ENCODE data around the gene FOXS1.

Gene FOXS1

GRCh38 chr20:31811796-31812728 is 33.3 kb downstream of the FOXS1 start:
- DNase-seq, result no peak
- intact Hi-C loops (cut with DNase I), result no loop called here

- DNase-seq, result no peak
- intact Hi-C loops (cut with DNase I), result no loop called here
Observed at GRCh38 chr20:31811198-31811597, 34.2 kb downstream of the FOXS1 start.

GRCh38 chr20:31809661-31810060 is 35.7 kb downstream of the FOXS1 start:
- DNase-seq, result no peak
- intact Hi-C loops (cut with DNase I), result no loop called here

GRCh38 chr20:31808481-31808880 is 36.9 kb downstream of the FOXS1 start:
- intact Hi-C loops (cut with DNase I), result no loop called here

DNA sequence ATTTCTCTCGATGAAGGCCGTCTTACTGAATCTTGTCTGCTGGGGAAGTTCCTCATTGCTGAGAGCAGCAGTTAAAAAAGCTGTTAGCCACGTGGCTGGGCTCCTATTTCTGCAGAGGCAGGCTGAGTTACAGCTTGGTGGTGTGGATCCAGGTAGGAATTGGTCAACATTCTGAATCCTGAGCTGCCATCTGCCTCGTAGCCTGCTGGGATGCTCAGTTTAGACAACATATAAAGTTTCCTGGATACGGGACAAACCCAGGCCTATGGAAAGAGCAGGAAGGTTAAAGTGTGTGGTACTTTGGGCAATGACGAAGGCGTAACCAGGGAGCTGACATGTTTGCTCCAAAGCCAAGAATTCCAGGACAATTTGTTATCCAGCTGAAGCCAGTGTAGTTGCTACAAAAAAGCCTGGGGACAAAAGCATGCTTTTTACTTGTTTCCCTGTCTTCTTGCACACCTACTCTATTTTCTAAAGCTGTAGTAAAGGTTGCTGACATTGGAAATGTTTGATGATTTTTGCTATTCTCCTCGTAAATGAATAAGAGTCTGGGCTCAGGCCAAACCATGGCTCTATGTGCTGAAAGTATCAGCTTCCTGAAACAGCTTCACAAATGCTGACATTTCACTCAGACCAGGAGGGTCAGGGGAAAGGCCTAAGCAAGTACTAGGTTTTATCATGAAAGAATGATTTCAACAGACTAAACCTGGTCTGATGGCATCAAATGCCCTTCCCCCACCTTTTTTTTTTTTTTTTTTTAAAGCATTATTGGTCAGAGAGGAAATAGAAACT is 38.6 kb downstream of the FOXS1 start:
- intact Hi-C loops (cut with DNase I), result no loop called here
- peak in 7 of 42 donors; percentile 14 to 28 (median 20) for DNase-seq

More at GRCh38 chr20:31808481-31808880, 36.9 kb downstream of the FOXS1 start:
- no peak for DNase-seq

DNA sequence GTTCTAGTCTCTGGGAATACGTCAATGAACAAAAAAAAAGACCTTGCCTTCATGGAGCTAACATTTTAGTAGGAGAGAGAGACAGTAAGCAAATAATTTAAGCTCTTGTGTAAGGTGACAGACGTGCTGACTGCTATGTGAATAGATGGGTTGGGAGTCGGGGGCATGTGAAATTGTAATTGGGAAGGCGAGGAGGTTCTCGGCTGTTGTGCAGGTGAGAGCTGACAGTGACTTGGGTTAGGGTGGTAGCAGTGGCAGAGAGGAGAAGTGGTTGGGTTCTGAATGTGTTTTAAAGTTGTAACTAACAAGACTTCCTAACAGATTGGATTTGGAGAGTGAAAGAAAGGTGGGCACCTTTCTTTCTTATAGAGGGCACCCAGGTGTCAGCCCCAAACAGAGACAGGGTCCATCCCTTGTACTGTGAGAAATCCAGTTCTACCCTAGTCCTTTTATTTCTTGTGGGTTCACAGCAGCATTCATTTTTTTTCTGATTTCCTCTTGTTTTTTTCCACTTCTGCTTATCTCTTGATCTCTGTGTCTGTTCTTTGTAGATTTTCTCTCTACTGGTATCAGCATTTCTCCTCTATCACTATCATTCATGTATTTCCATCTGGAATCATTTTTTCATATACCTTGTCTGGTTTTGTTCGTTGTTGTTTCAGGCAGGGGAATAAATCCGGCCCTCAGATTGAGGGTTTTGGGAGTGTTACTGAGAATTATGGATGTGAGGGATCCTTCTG is 41.7 kb downstream of the FOXS1 start:
- intact Hi-C loops (cut with DNase I), result no loop called here
- no peak for DNase-seq

DNA sequence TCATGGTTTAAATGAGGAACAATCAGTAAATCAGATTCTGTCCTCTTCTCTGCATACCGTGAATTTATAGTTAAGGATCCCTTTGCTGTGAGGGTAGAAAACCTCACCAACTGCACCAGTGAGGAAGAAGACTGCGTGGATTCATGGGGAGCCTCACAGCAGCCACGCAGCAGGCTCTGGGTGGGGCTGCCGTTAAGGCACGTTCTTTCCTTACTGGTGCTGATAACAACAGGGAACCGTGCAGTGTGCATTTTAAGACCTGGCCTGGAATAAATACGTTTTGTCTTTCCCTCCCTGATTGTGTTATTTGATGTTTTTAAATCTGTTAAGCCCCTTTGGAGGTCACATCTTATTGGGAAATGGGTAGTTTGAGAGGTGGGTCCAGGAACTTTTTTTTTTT is 43.9 kb downstream of the FOXS1 start:
- intact Hi-C loops (cut with DNase I), result no loop called here
- no peak for DNase-seq

GRCh38 chr20:31797364-31797763 is 48.0 kb downstream of the FOXS1 start:
- intact Hi-C loops (cut with DNase I), result no loop called here
- DNase-seq, result no peak
